ENCODE measurements around the gene TMEM63C. TPM values are rescaled to one million over a fixed set of nuclear protein-coding genes. Genes with fewer than 3 reads are reported as not detected.
A peak's percentile ranks its signal among the peaks of the same experiment; 100 is the strongest.

Gene TMEM63C
- total and polyA plus RNA-seq, 2 donors from 2014 or later, result 0.84 to 1.9 TPM

- Histone ChIP-seq H3K4me1 (ENCODE audit: control insufficient read depth in 2 of 3, insufficient read depth in 2 of 3, low read depth in 1 of 3, low read length in 3 of 3) (no peaks in the 10 kb centered on the region), H3K9me3 (ENCODE audit: control insufficient read depth in 2 of 3, insufficient read depth in 1 of 3, low read length in 3 of 3) (no peaks in the 10 kb centered on the region), H3K36me3 (ENCODE audit: control insufficient read depth in 2 of 3, insufficient read depth in 3 of 3, low read length in 3 of 3) (no peaks in the 10 kb centered on the region), H3K4me3 (ENCODE audit: low read length in 3 of 3) (no peak overlapping the region), H3K9ac (ENCODE audit: low read length in 3 of 3) (no peak overlapping the region), H3K27ac (ENCODE audit: low read depth in 2 of 2, low read length in 2 of 2) (no peak overlapping the region), H3K27me3 (ENCODE audit: control insufficient read depth, insufficient read depth, low read length) (no peaks in the 10 kb centered on the region)
- intact Hi-C loops (cut with DNase I), result no loop called here
- FAIRE-seq (no peak), DNase-seq (no peak)
- TF ChIP-seq CTCF (IDR thresholded peaks at IDR 0.05; ENCODE audit: borderline replicate concordance, extremely low read depth, insufficient read depth), result no peak
Observed at GRCh38 chr14:77258566-77258965, 77.0 kb downstream of the TMEM63C start.

GRCh38 chr14:77259025-77259715, 77.6 kb downstream of the TMEM63C start:
- TF ChIP-seq CTCF (IDR thresholded peaks at IDR 0.05; ENCODE audit: borderline replicate concordance, extremely low read depth, insufficient read depth), result no peak
- no peak overlapping the region for H3K27ac ChIP-seq (ENCODE audit: low read depth in 2 of 2, low read length in 2 of 2)
- H3K4me3 ChIP-seq (ENCODE audit: low read length in 3 of 3), result no peak overlapping the region
- no peaks in the 10 kb centered on the region for H3K27me3 ChIP-seq (ENCODE audit: control insufficient read depth, insufficient read depth, low read length)
- no peak overlapping the region for H3K9ac ChIP-seq (ENCODE audit: low read length in 3 of 3)
- FAIRE-seq (no peak), DNase-seq (peak in 1 of 5 donors; percentile 47)
- H3K9me3 ChIP-seq (ENCODE audit: control insufficient read depth in 2 of 3, insufficient read depth in 1 of 3, low read length in 3 of 3), result no peaks in the 10 kb centered on the region
- H3K4me1 ChIP-seq (ENCODE audit: control insufficient read depth in 2 of 3, insufficient read depth in 2 of 3, low read depth in 1 of 3, low read length in 3 of 3), result no peaks in the 10 kb centered on the region
- intact Hi-C loops (cut with DNase I), result no loop called here
- H3K36me3 ChIP-seq (ENCODE audit: control insufficient read depth in 2 of 3, insufficient read depth in 3 of 3, low read length in 3 of 3), result no peaks in the 10 kb centered on the region

GRCh38 chr14:77260199-77260598, 78.6 kb downstream of the TMEM63C start:
- Histone ChIP-seq H3K4me3 (ENCODE audit: low read length in 3 of 3) (no peak overlapping the region), H3K9me3 (ENCODE audit: control insufficient read depth in 2 of 3, insufficient read depth in 1 of 3, low read length in 3 of 3) (no peaks in the 10 kb centered on the region), H3K36me3 (ENCODE audit: control insufficient read depth in 2 of 3, insufficient read depth in 3 of 3, low read length in 3 of 3) (no peaks in the 10 kb centered on the region), H3K27me3 (ENCODE audit: control insufficient read depth, insufficient read depth, low read length) (no peaks in the 10 kb centered on the region), H3K27ac (ENCODE audit: low read depth in 2 of 2, low read length in 2 of 2) (no peak overlapping the region), H3K9ac (ENCODE audit: low read length in 3 of 3) (no peak overlapping the region), H3K4me1 (ENCODE audit: control insufficient read depth in 2 of 3, insufficient read depth in 2 of 3, low read depth in 1 of 3, low read length in 3 of 3) (no peaks in the 10 kb centered on the region)
- no peak for FAIRE-seq
- peak in 1 of 5 donors; percentile 56 for DNase-seq
- TF ChIP-seq CTCF (IDR thresholded peaks at IDR 0.05; ENCODE audit: borderline replicate concordance, extremely low read depth, insufficient read depth), result no peak
- intact Hi-C loops (cut with DNase I), result no loop called here

GRCh38 chr14:77260631-77261030, 79.0 kb downstream of the TMEM63C start:
- TF ChIP-seq CTCF (IDR thresholded peaks at IDR 0.05; ENCODE audit: borderline replicate concordance, extremely low read depth, insufficient read depth), result no peak
- H3K27me3 ChIP-seq (ENCODE audit: control insufficient read depth, insufficient read depth, low read length), result no peaks in the 10 kb centered on the region
- no peaks in the 10 kb centered on the region for H3K9me3 ChIP-seq (ENCODE audit: control insufficient read depth in 2 of 3, insufficient read depth in 1 of 3, low read length in 3 of 3)
- no peaks in the 10 kb centered on the region for H3K4me1 ChIP-seq (ENCODE audit: control insufficient read depth in 2 of 3, insufficient read depth in 2 of 3, low read depth in 1 of 3, low read length in 3 of 3)
- DNase-seq, result peak in 2 of 5 donors; percentile 20 to 61
- no peak for FAIRE-seq
- H3K27ac ChIP-seq (ENCODE audit: low read depth in 2 of 2, low read length in 2 of 2), result no peak overlapping the region
- H3K9ac ChIP-seq (ENCODE audit: low read length in 3 of 3), result no peak overlapping the region
- H3K36me3 ChIP-seq (ENCODE audit: control insufficient read depth in 2 of 3, insufficient read depth in 3 of 3, low read length in 3 of 3), result no peaks in the 10 kb centered on the region
- no peak overlapping the region for H3K4me3 ChIP-seq (ENCODE audit: low read length in 3 of 3)
- intact Hi-C loops (cut with DNase I), result no loop called here

Data from kidney (tissue), 14 donors.